Left hindlimb (tissue), 1 donor: ENCODE measurements around the gene ANKRD44.
"Not testable (repeated sequence)": the region's sequence is repeated elsewhere in the genome, so short reads cannot be mapped to it uniquely, and the experiment has no call there.

ENCODE experiments used
- DNase-seq: peaks from one replicate; pipeline ENCODE4 v3.0.0-alpha.2; 2018

Gene ANKRD44

DNA sequence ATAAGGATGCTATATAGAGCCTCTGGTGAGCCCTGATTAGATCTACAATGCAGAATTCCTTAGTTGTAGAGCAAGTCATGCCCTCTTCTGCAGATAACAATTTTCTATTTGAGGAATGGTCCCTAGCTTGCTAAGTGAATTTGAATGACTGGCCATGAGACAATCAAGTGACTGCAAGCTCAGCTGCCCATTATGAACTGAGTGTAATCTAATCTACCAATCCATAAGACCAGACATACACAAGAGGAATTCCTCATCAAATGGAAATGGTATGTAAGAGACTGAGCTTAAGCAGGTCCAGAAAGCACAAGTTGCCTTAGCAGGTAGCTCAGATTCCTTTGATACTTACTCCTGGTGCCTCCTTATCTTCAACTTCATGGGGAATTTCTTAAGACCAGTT, 4.8 kb upstream of the ANKRD44 start:
- DNase-seq, result no peak

DNA sequence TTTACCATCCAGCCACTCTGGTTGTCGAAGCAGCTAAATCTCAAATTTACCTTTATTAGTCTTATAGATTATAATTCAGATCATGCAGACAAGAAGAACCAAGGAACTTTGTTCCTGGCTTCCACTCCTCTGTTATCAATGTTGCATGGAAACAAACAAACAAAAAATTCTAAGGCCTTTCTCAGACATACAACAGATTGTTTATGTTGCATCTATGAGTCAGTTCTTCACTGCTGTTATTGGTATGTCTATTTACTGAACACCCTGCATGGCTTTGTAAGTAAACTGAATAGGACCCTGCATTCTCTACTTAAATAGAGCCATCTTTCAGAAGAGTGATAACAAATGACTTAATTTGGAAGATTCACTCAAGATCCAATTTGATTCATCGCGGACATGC, 1.6 kb upstream of the ANKRD44 start:
- no peak for DNase-seq

DNA sequence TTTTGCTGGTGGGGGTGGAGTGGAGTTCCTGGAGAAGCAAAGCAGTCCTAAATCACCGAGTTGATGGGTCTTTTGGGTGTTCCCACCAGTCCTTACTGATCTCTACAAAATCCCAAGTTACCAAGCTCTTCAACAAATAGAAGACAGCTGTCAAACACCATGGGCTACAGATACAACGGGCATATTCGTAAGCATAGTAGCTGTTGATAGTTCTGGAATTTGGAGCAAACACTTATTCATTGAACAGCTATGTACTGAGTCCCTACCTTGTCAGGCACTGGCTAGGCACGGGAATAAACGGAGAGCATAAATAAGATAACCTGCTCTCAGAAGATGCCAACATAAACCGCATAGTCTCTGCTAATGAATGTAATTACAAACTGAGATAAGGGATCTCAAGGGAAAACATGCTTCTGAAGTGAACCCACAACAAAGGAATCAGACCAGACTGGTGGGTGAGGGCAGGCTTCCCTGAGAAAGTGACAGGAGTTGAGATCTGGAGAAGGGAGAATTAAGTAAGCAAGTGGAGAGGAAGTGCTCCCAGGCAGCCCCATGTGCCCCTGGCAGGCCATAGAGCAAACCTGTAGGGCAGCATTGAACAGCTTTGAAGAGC, 947 bp upstream of the ANKRD44 start:
- DNase-seq, result no peak

DNA sequence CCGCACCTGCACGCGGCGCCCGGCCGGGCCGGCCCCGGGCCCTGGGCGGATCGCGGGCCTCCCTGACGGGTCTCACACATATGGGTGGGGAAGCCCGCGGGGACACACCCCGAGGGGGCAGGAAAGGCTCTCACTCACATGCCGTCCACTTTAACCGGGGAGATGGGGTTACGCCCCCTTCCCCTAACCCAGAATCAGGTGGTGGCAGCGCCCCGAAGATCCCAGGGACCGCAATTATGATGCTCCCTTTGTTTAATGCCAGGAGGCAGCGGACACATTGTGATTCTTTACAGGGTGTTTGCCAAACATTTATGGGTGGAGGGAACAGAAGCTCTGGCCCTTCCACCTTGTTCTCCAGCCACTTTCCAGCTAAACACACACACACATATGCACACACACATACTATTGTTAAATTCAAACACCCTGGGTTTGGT, 424 bp upstream of the ANKRD44 start:
- no peak for DNase-seq

- peak; percentile 55 for DNase-seq
Measured at GRCh38 chr2:197309691-197310231, 819 bp downstream of the ANKRD44 start.

GRCh38 chr2:197308996-197309690, 1.4 kb downstream of the ANKRD44 start:
- DNase-seq, result no peak

DNA sequence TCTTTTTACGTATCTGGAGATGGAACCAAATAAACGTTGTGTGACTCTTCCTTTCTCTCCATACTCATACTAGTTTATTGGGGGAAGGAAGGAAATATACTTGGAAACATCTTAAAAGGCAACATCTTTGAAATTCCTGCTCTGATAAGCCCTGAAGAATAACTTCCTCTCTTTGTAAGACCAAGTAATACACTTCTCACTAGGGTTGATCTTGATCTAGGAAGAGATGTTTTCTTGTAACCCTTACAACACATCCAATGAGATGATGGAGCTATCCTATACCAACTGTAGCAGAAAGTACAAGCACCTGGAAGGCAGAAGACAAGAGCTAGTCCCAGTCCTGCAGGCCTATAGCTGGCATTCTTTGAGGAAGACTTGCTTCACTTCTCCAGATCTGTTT, 2.0 kb downstream of the ANKRD44 start:
- DNase-seq, result no peak

- DNase-seq, result no peak
Measured at GRCh38 chr2:197307933-197308521, 2.6 kb downstream of the ANKRD44 start.

- no peak for DNase-seq
Measured at GRCh38 chr2:197307236-197307932, 3.2 kb downstream of the ANKRD44 start.

GRCh38 chr2:197306696-197307040, 3.9 kb downstream of the ANKRD44 start:
- no peak for DNase-seq

DNA sequence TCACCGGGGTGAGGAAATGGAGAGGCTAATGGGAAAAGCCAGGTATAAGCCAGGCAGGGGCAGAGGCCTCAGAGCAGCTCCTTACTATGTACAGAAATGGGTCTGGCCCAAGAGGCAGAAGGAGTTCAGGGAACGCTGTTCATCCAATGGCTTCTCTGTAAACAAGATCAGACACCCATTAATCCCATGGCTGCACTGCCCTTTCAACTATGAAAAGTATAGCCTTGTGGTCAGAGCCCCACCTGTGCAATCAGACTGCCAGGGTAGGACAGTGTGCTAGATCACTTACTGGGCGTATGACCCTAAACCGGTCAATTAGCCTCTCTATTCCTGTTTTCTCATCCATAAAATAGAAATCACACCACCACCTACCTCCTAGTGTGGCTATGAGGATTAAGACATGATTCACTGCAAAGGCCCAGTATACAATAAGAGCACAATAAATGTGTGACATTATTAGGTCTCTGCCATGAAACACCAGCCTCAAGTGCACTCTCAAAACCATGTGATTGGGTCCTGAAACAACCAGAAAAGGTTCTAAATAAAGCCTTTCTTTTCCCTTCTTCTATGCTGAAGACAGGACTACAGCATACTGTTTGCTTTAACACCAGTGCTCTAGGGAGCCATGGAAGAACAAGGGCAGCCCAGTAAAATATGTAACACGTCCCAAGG, 4.4 kb downstream of the ANKRD44 start:
- no peak for DNase-seq

DNA sequence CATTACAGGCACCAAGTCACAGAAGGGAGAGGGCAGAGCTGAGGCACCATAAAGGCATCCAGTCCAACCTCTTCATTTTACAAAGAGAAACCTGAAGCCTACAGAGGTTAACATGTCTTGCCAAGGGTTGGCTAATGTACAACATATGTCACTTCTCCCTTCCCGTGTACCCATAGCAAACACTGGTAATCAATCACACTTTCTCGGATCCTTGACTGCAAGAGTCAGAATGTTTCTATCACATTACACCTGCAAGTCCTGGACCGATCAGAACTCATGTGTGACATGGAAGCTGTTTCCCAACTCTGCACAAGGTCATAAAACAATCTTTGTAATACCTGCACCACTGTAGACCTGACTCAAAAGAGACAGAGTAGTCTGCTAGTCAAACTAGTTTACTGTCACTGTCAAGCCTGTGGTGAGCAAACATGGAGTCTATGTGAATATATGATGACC, 6.0 kb downstream of the ANKRD44 start:
- no peak for DNase-seq

DNA sequence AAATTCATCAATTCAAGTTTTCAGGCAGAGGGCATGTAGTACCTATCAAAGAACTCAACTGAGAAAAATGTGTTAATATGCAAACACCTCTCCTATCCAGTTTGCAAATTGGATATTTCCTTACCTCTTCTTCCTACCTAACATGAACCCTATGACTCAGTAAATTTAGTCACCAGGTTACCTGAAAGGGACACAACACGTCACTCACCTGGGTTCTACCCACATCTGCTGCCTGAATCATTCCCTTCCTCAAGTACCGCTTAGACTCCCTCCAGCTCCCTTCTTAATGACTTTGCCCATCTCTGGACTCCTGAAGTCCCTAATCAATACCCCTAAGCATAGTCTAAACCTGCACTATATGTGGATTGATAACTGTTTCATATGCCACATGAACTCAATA, 10.4 kb downstream of the ANKRD44 start:
- no peak for DNase-seq

DNA sequence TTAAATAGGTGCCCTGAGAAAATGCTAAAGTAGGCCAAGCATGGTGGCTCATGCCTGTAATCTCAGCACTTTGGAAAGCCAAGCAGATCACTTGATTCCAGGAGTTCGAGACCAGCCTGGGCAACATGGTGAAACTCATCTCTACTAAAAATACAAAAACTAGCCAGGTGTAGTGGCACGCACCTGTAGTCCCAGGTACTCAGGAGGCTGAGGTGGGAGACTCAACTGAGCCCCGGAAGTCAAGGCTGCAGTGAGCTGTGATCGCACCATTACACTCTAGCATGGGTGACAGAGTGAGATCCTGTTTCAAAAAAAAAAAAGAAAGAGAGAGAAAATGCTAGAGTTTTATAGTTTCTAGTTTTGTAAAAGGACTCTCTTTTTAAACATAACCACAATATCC, 12.0 kb downstream of the ANKRD44 start:
- no peak for DNase-seq

GRCh38 chr2:197297772-197298318, 12.7 kb downstream of the ANKRD44 start:
- DNase-seq, result no peak

- no peak for DNase-seq
Measured at GRCh38 chr2:197297266-197297665, 13.3 kb downstream of the ANKRD44 start.

GRCh38 chr2:197296835-197297234, 13.7 kb downstream of the ANKRD44 start:
- DNase-seq, result no peak

DNA sequence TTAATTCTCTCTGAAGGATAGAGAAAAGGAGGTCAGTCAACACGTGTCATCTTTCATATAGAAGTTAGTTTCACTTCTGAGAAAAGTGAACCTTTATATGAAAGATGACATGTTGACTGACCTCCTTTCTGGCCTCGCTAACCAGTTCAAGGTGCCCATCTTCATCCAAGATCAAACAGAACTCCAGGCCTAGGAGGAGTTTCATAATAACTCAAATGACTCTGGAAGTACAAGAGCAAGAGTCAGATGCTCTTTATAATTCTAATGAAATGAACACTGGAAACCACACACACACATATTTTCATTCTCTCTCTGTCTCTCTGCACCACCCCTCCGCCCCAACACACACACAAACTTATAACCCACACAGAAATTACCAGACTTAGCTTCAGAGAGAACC, 16.3 kb downstream of the ANKRD44 start:
- DNase-seq, result no peak

GRCh38 chr2:197293252-197294007, 17.1 kb downstream of the ANKRD44 start:
- DNase-seq, result no peak

GRCh38 chr2:197292619-197293018, 18.0 kb downstream of the ANKRD44 start:
- no peak for DNase-seq

DNA sequence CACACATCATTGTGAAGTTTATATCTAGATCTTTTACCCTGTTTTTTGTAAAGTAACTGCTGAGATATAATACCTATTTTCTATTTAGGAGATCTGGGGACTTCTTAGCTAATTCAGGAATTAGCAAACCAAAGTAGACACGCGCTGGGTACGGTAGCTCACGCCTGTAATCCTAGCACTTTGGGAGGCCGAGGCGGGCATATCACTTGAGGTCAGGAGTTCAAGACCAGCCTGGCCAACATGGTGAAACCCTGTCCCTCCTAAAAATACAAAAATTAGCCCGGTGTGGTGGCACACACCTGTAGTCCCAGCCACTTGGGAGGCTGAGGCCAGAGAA, 23.0 kb downstream of the ANKRD44 start:
- DNase-seq, result not testable (repeated sequence)
